IPS DF 6.9 (cell line): ENCODE measurements around the gene KRT6A.
"Not testable (repeated sequence)": the region's sequence is repeated elsewhere in the genome, so short reads cannot be mapped to it uniquely, and the experiment has no call there.

Source experiments
- DNase-seq: peaks from one replicate; pipeline ENCODE4 v3.0.0-alpha.2; 2013; ENCODE audit warnings: low read depth, low spot score
- H3K27ac ChIP-seq: one replicate; pipeline ENCODE4 v1.5.1; 2013; ENCODE audit warnings: low read length, control low read depth
- H3K27me3 ChIP-seq: 2 replicates; pipeline ENCODE4 v1.6.1; 2013; ENCODE audit warnings: mild to moderate bottlenecking, low read length; ENCODE audit not compliant: control insufficient read depth, insufficient read depth
- H3K36me3 ChIP-seq: 2 replicates; pipeline ENCODE4 v1.6.1; 2013; ENCODE audit warnings: low read length; ENCODE audit not compliant: control insufficient read depth, insufficient read depth
- H3K4me1 ChIP-seq: 2 replicates; pipeline ENCODE4 v1.6.1; 2013; ENCODE audit warnings: low read length; ENCODE audit not compliant: control insufficient read depth, insufficient read depth
- H3K4me3 ChIP-seq: 2 replicates; pipeline ENCODE4 v1.5.1; 2013; ENCODE audit warnings: mild to moderate bottlenecking, low read length
- H3K9me3 ChIP-seq: 2 replicates; pipeline ENCODE4 v1.6.1; 2013; ENCODE audit warnings: low read length, inconsistent platforms; ENCODE audit not compliant: control insufficient read depth, insufficient read depth
- WGBS: extraction: QIAGEN DNeasy Blood & Tissue Kit; methylation state at CpG from one replicate; pipeline ENCODE4 v1.1.7; 2013; ENCODE audit warnings: mixed read lengths, missing lambda C conversion rate; ENCODE audit not compliant: insufficient read length, insufficient coverage; 5-methylcytosine and 5-hydroxymethylcytosine counted together

The KRT6A gene

DNA sequence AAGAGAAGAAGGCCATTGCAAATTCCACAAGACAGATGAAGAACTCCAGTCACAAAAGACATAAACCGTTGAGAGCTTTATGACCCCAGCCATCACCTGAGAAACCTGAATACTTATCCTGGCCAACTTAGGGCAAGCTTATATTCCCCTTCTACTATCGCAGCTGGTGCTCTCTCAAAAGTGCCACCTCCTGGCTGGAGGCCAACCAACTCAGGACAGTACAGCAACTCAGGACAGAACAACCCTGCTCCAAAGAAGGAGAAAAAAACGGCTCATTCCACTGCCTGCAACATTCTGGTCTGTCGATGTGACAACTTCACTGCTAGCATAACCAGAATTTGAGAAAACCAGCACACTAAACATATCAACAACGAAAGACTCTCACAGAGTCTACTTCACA is 31.4 kb downstream of the KRT6A start:
- no CpG with 5 or more reads among the region's 5 CpGs for WGBS
- Histone ChIP-seq H3K36me3 (no peaks in the 10 kb centered on the region), H3K9me3 (no peaks in the 10 kb centered on the region), H3K27me3 (no peaks in the 10 kb centered on the region), H3K4me3 (no peak overlapping the region), H3K4me1 (no peaks in the 10 kb centered on the region), H3K27ac (no peak overlapping the region)
- no peak for DNase-seq

DNA sequence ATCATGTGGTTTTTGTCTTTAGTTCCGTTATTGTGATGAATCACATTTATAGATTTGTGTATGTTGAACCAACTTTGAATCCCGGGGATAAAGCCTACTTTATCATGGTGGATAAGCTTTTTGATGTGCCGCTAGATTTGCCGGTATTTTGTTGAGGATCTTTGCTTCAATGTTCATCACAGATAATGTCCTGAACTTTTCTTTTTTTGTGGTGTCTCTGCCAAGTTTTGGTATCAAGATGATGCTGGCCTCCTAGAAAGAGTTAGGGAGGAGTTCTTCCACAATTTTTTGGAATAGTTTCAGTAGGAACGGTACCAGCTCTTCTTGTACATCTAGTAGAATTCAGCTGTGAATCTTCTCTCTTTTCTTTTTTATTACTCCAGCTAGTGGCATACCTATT is 34.2 kb downstream of the KRT6A start:
- Histone ChIP-seq H3K36me3 (no peaks in the 10 kb centered on the region), H3K9me3 (no peaks in the 10 kb centered on the region), H3K27ac (no peak overlapping the region), H3K4me3 (no peak overlapping the region), H3K27me3 (no peaks in the 10 kb centered on the region), H3K4me1 (peaks cover 2% of the 10 kb centered on the region; the same call in 1 of the 2 replicates)
- no peak for DNase-seq
- no CpG with 5 or more reads among the region's 5 CpGs for WGBS

DNA sequence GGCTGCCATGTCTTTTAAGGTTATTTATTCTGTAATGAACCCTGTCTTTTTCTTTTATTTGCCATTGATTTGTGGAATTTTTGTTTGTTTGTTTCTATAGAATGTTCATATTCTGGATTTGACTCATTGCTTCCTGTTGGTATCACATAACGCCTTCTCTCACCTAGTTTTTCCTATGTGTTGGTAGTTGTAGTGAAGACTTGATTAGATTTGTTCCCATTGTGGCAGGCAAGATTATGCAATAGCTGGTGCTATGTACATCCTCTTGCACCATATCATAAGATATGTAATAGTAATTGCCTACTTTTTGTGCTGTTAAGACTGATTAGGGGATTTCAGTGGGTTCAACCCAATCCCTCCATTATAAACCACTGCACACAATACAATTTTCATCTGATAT is 37.2 kb downstream of the KRT6A start:
- no peak overlapping the region for H3K27ac ChIP-seq

DNA sequence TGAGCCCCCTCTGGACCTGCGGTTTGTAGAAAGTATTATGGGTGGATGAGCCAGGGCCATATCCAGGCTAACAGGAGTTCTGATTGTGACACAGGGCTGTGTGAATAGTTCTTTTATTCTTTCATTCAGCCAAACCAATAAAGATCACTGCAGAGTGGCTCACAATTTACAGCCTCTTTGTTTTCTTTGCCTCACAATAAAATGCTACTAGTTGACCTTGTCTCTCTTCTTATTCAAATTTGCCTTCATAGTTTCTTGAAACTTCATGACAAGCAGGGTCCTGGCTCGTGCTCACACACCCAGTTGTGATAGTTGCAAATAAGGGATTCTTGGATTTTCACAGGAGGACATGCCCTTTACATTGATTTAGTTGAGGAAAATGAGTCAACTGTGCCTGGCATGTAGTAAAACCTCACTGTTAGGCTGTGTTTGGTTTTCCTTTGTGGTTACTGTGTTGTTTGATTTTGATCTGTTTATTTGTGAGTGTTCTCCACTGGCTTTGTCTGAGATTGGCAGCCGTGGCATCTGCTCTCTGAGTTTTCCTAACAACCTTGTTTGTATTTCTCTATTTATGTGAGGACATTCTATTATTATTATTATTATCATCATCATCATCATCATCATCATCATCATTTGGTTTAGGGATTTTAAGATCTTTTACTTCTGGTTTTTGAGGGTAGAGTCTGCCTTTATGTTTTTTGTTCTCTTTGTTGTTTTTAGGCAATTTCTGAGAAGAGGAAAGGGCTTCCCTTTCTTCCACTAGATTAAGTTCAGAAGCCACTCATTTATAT is 38.5 kb downstream of the KRT6A start:
- no CpG with 5 or more reads among the region's 3 CpGs for WGBS
- Histone ChIP-seq H3K4me3 (no peak overlapping the region), H3K27me3 (no peaks in the 10 kb centered on the region), H3K4me1 (peaks cover 2% of the 10 kb centered on the region; the same call in 1 of the 2 replicates), H3K9me3 (no peaks in the 10 kb centered on the region), H3K27ac (no peak overlapping the region), H3K36me3 (no peaks in the 10 kb centered on the region)
- DNase-seq, result no peak

More for the DNA sequence above, 37.2 kb downstream of the KRT6A start:
- DNase-seq, result no peak
- Histone ChIP-seq H3K27me3 (no peaks in the 10 kb centered on the region), H3K4me3 (no peak overlapping the region), H3K4me1 (peaks cover 2% of the 10 kb centered on the region; the same call in 1 of the 2 replicates), H3K9me3 (no peaks in the 10 kb centered on the region), H3K36me3 (no peaks in the 10 kb centered on the region)
- no CpG with 5 or more reads among the region's 1 CpG for WGBS

DNA sequence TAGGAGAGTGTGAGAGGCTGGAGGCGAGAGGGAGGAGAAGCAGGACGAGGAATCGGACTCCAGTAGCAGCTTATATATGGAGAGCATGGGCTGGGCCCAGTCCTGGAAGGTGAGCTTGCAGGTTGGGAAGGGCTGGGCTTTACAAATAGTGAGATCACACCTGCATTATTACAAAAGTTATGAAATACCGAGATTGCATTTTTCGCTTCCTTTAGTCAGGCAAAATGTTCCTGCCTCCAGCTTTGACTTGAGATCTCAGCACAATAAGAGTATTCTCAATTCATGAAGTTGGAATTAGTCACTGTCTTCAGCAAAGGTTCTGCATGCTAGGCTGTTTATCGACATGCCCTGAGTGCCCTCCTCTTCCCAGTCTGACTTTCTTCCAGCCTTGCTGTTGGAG is 41.0 kb downstream of the KRT6A start, which contains the start of gene KRT6B:
Gene KRT6B (minus strand): TSS at position 46 of the 400 bp plus-strand sequence. CDS start 68 bp downstream, outside the sequence.
- H3K27ac ChIP-seq, result no peak within 1 kb of the TSS
- no peaks in the 10 kb centered on the region for H3K36me3 ChIP-seq
- WGBS, result no CpG with 5 or more reads among the region's 6 CpGs
- H3K4me3 ChIP-seq, result no peak within 1 kb of the TSS
- no peak for DNase-seq
- H3K9me3 ChIP-seq, result no peaks in the 10 kb centered on the region
- H3K4me1 ChIP-seq, result peaks cover 2% of the 10 kb centered on the region; the same call in 1 of the 2 replicates
- no peaks in the 10 kb centered on the region for H3K27me3 ChIP-seq

DNA sequence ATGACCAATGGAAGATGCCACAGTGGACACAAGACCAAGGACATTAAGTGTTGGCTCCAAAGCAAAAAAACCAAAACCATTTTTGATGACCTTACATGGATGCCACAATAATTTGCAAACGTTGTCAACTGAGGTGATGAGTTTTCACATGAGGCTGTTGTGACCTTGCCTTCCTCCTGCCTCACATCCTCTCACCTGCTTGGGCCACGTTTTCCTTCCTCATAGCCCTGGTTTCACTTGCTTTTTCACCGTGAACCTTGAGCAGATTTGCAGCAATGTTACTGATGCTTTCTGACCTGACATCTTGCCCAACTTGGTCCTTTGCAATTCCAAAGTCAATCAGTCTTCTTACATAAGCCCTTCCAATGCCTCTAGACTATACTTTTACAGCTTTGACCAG is 44.8 kb downstream of the KRT6A start:
- Histone ChIP-seq H3K9me3 (no peaks in the 10 kb centered on the region), H3K36me3 (no peaks in the 10 kb centered on the region), H3K27ac (no peak overlapping the region), H3K27me3 (no peaks in the 10 kb centered on the region), H3K4me1 (no peaks in the 10 kb centered on the region), H3K4me3 (no peak overlapping the region)
- no peak for DNase-seq
- no CpG with 5 or more reads among the region's 3 CpGs for WGBS

DNA sequence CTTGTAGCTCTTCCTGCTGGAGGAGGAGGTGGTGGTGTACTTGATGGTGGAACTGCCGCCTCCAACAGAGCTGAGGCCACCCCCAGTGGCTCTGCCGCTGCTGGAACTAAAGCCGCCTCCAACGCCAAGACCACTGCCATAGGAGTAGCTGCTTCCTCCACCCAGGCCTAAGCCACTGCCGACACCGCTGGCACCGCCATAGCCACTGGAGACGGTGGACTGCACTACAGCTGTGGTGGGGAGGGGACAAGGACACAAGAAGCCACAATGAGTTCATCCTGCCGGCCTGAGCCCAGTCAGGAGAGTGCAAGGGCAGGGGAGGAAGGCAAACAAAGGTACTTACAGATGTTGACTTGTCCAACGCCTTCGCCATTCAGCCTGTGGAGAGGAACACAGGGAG is 45.9 kb downstream of the KRT6A start:
- not testable (repeated sequence) for DNase-seq, H3K4me3 ChIP-seq, H3K27me3 ChIP-seq, H3K36me3 ChIP-seq, H3K4me1 ChIP-seq, H3K9me3 ChIP-seq, H3K27ac ChIP-seq
- WGBS, result no CpG with 5 or more reads among the region's 11 CpGs

DNA sequence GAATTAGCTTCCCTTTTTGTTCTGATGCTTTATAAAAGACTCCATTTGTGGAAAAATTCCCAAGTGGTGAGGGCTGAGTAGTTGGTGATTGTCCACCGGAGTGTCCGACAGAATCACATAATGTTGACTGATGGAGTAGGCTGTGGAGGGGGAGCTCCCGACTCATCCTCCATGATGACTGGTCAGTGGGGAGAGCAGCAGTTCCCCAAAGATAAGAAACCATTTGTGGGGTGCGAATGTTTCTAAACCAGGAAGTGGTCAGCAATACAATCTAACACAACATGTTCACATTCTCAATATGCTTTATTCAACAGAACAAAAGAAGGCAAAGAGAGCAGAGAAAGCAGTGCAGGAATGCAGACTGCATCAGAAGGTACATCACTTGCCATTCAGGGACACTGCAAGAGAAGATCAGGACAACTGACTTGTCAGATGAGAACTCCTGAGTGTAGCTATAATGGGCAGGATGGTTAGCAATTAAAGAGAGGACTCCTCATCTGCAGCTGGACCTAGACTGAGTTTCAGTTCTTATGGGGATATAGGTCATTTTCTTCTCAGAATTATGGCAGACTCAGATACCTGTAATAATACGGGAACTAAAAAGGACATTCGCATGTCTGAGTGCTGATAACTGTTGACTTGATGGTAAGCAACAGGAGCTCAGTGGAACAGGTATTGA is 46.6 kb downstream of the KRT6A start:
- WGBS, result no CpG with 5 or more reads among the region's 6 CpGs
- DNase-seq, result no peak
- no peak overlapping the region for H3K27ac ChIP-seq
- no peaks in the 10 kb centered on the region for H3K36me3 ChIP-seq
- H3K4me3 ChIP-seq, result no peak overlapping the region
- no peaks in the 10 kb centered on the region for H3K9me3 ChIP-seq
- no peaks in the 10 kb centered on the region for H3K27me3 ChIP-seq
- peaks cover 2% of the 10 kb centered on the region for H3K4me1 ChIP-seq

DNA sequence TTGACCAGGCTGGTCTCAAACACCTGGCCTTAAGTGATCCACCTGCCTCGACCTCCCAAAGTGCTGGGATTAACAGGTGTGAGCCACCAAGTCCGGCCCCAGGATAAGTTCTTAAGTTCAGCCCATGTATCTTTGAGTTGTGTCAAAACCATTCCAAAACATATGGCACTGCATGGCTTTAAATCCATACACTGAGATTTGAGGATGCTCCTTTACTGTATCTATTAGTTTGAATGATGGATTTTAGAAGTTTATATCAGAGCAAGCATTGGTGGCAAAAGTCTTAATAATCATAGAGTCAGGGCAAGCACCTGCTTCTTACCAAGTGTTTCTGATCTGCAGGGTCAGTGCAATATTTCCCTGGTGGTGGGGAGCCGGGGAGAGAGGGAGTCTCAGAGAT is 47.2 kb downstream of the KRT6A start:
- Histone ChIP-seq H3K9me3 (no peaks in the 10 kb centered on the region), H3K4me3 (no peak overlapping the region), H3K4me1 (peaks cover 3% of the 10 kb centered on the region), H3K27ac (no peak overlapping the region), H3K36me3 (no peaks in the 10 kb centered on the region), H3K27me3 (no peaks in the 10 kb centered on the region)
- DNase-seq, result no peak
- no CpG with 5 or more reads among the region's 3 CpGs for WGBS

DNA sequence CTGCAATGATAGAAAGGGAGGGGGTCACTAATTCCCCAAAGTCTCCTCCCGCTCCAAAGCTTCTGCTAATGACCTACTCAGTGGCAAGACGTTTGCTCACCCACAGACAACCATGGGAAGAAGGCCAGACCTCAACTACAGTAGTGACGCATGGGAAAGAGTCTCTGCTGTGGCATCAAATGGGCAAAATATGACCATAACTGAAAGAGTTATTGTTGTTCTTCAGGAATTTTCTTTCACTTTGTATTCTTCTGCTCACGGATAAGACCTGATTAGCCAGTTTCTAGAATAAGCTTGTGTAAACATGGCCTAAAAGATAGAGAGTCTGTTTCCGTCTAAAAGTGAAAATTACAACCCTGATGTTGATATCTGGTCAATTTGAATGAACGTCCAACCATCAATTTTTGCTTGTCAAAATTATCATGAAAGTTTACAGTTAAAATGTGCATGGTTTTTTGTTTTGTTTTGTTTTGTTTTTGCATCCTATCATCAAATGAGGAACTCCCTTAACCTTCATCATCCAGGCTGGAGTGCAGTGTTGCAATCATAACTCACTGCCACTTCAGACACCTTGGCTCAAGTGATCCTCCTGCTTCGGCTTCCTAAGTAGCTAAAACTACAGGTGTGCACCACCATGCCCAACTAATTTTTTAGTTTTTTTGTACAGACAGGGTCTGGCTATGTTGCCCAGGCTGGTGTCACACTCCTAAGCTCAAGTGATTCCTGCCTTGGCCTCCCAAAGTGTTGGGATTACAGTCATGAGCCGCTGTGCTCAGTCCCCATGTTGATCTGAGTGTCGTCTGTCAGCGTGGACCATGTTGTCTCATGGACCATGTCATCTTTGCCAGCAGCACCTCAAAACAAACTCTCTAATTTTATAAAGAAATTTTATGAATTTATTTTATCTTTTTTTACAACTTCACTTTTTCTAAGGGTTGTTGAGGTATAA is 48.1 kb downstream of the KRT6A start:
- Histone ChIP-seq H3K9me3 (no peaks in the 10 kb centered on the region), H3K27ac (no peak overlapping the region), H3K36me3 (no peaks in the 10 kb centered on the region), H3K4me1 (peaks cover 3% of the 10 kb centered on the region), H3K27me3 (no peaks in the 10 kb centered on the region), H3K4me3 (no peak overlapping the region)
- no CpG with 5 or more reads among the region's 10 CpGs for WGBS
- DNase-seq, result no peak
